DMS153 treated with DMSO at 0.1 percent for 48 hours (cell line): ENCODE results near the gene DCLK1.

Experiments
- DNase-seq: peaks from one replicate; lab custom pipeline; 2025; ENCODE audit not compliant: unreplicated experiment; lab: John Stamatoyannopoulos, UW

The DCLK1 gene

GRCh38 chr13:35909837-35910540 lies 221.2 kb downstream of the DCLK1 start:
- DNase-seq, result no peak

GRCh38 chr13:35909091-35909490 lies 222.1 kb downstream of the DCLK1 start:
- no peak for DNase-seq

GRCh38 chr13:35908226-35908625 lies 223.0 kb downstream of the DCLK1 start:
- no peak for DNase-seq

GRCh38 chr13:35906636-35907035 lies 224.5 kb downstream of the DCLK1 start:
- no peak for DNase-seq

- DNase-seq, result no peak
Measured at GRCh38 chr13:35903075-35903474, 228.1 kb downstream of the DCLK1 start.

- no peak for DNase-seq
Measured at GRCh38 chr13:35898041-35898440, 233.1 kb downstream of the DCLK1 start.

GRCh38 chr13:35894636-35895035 lies 236.5 kb downstream of the DCLK1 start:
- DNase-seq, result no peak

- DNase-seq, result no peak
Measured at GRCh38 chr13:35892837-35893814, 238.1 kb downstream of the DCLK1 start.

- DNase-seq, result no peak
Measured at GRCh38 chr13:35891507-35892441, 239.4 kb downstream of the DCLK1 start.

- DNase-seq, result no peak
Measured at GRCh38 chr13:35889560-35889959, 241.6 kb downstream of the DCLK1 start.

GRCh38 chr13:35888981-35889380 lies 242.2 kb downstream of the DCLK1 start:
- DNase-seq, result no peak

GRCh38 chr13:35888457-35888883 lies 242.7 kb downstream of the DCLK1 start:
- peak; percentile 21 for DNase-seq

- DNase-seq, result no peak
Measured at GRCh38 chr13:35887115-35887666, 244.0 kb downstream of the DCLK1 start.

GRCh38 chr13:35886332-35887114 lies 244.7 kb downstream of the DCLK1 start:
- no peak for DNase-seq

GRCh38 chr13:35884211-35884760 lies 246.9 kb downstream of the DCLK1 start:
- DNase-seq, result no peak

- no peak for DNase-seq
Measured at GRCh38 chr13:35882722-35883497, 248.3 kb downstream of the DCLK1 start.

- DNase-seq, result no peak
Measured at GRCh38 chr13:35881360-35881759, 249.8 kb downstream of the DCLK1 start.

- no peak for DNase-seq
Measured at GRCh38 chr13:35879111-35879510, 252.1 kb downstream of the DCLK1 start.

GRCh38 chr13:35876601-35877000 lies 254.6 kb downstream of the DCLK1 start:
- no peak for DNase-seq
